HT1080 (cell line): Measurements from ENCODE around the gene ANKRD13A. TPM values are rescaled to one million over a fixed set of nuclear protein-coding genes. Genes with fewer than 3 reads are reported as not detected.
"Not testable (repeated sequence)": the region's sequence is repeated elsewhere in the genome, so short reads cannot be mapped to it uniquely, and the experiment has no call there.

ENCODE experiments used
- DNase-seq: peaks from one replicate; pipeline ENCODE4 v3.0.0-alpha.2; 2015; ENCODE audit warnings: low read depth
- total RNA-seq: library from RNA; depleted of rRNA; stranded (reverse); fragments of >200 nt; shearing (Covaris generic); gene quantifications from 2 replicates; pipeline ENCODE4 v1.2.3, GENCODE V29; 2014

The ANKRD13A gene
- total RNA-seq, 1 experiment from 2014 or later: 36.4 TPM

DNA sequence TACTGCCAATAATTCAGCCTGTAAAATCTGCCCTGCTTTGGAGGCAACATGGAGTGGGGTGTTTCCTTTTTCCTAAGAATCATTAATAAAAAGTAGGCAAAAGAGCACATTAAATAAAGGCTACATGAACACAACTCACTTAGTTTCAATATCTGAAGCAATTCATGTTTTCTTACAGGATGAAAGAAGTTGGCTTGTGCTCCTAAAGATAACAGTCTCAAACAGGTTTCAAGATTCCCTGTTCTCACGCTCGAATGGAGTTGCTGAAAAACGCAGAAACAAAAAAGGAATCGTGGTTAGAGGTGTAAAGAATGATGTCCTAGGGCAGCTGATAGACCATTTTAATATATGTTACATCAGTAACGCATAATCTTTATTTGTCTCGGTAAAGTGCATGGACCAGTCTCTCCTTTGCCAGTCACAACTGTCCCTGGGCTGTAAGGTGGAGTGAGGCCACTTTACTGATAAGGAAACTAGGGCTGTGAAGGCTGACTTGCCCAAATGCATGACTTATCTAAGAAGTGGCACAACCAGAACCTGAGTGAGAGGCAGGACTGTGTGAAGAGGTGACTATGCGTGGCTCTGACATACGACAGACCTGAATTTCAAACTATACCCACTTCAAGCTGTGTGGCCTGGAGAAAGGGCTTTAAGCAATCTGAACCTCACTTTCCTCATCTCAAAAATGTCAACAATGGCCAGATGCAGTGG is 15.6 kb upstream of the ANKRD13A start:
- no peak for DNase-seq

DNA sequence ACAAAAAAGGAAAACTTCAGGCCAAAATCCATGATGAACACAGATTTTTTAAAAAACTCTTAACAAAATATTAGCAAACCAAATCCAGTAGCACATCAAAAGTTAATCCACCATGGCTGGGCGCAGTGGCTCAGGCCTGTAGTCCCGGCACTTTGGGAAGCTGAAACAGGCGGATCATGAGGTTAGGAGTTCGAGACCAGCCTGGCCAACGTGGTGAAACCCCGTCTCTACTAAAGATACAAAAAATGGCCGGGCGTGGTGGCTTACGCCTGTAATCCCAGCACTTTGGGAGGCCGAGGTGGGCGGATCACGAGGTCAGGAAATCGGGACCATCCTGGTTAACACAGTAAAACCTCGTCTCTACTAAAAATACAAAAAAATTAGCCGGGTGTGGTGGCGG is 13.0 kb upstream of the ANKRD13A start:
- not testable (repeated sequence) for DNase-seq

DNA sequence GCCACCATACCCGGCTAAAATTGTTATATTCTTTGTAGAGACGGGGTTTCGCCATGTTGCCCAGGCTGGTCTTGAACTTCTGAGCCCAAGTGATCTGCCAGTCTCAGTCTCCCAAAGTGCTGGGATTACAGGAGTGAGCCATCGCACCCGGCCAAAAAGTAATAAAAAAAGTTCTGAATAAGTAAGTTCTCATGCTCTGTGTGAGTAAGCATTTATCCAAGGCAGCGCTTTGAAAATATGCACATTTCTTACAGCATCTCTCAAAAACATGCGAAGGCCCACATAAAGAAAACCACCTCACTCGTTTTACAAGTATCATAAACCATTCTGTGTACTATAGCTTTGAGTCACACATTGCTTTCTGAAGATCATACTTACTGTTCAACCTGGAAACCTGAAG is 11.6 kb upstream of the ANKRD13A start:
- DNase-seq: no peak

DNA sequence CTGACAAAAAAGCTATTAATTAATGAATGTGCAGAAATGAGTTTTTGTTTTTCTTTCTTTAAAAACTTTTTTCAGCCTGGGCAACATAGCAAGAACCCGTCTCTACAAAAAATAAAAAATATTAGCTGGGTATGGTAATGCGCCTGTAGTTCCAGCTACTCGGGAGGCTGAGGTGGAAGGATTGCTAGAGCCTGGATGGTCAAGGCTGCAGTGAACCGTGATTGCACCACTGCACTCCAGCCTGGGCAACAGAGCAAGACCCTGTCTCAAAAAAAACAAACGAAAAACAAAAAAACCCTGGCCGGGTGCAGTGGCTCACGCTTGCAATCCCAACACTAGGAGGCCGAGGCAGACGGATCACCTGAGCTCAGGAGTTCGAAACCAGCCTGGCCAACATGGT is 11.0 kb upstream of the ANKRD13A start:
- DNase-seq: no peak

DNA sequence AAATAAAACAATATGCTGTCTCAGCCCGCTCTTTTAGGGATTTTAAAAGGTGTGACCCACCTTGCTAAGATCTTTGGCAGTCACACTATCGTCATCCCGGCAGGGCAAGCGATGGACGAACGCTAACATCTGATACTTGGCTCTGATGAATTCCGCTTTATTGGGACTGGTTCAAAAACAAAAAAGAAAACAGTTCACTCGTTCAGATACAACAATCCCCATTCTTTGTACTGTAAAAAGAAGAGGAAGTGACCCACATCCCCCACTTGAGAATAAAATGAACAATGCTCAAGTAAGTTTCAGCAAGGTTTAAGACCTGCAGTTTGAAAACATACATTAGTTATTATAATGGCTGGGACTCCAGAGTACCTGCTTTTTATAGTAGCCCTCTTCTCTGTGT is 10.3 kb upstream of the ANKRD13A start:
- no peak for DNase-seq

DNA sequence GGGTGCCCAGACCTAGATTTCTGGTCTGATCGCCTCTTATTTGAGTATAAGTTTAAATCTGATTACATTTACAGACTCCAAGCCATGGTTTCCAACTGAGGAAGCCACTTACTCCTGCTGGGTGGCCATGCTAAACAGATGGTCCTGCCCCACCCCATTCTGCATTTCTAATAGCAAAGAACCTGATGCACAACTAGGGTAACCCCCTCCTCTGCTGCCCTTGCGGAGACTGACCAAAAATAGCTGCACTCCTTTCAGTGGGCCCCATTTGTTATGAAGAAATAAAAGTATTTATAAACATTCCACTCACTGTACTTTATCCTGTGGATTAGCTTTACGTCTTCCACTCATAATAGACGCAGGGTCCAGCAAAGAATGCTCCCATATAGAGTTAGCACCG is 9.8 kb upstream of the ANKRD13A start:
- DNase-seq: no peak

DNA sequence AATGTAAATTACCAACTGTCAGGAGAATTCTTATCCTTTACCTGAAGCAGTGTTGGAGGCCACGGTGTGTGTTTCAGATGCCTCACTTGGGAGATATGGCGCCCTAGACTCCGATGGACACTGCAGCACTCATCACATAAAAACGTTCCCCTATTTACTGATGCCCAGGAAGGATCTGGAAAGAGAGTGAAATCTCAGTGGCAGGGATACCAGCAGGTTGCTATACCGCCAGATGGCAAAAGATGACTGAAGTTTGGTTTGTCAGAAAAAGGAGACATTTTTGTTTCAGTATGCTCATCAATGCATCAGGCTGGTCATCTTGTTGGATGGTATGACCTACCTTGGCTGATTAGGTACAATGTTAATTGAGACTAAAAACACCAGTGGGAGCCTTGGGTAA is 7.6 kb upstream of the ANKRD13A start:
- no peak for DNase-seq

- no peak for DNase-seq
Observed at GRCh38 chr12:109993091-109993490, 6.1 kb upstream of the ANKRD13A start.

DNA sequence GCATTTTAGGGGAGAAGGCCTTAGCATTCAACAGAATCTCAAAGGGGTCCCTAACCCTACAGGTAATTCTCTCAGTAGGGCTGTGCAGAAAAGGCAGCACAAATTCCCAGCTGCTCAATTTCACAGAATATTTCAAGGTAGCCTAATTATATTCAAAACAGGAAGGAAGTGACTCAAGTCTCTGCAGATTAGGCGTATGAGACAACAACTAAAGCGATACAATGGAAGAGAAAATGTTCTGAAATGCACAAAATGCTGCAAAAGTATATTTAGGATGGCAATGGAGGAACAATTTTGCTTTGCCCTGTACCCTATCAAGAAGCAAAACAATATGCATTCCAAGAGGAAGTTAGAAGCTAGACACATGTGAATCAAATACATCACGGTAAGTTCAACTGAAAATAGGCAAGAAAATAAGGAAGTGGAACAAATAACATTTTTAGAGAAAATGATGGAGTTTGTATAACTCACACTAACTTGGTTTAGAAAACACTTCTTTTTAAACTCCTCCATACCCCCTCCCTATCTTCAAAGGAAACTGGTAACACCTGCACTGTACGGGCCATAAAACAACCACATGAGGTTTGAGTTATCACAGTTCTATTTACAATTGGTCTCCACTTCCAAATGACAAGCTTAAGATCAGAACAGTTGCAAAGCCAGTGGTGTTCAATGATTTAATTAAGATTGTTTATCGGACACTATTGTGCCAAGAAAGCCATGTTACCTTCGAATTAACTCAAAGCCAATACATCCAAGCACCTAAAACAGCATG is 4.6 kb upstream of the ANKRD13A start:
- no peak for DNase-seq

DNA sequence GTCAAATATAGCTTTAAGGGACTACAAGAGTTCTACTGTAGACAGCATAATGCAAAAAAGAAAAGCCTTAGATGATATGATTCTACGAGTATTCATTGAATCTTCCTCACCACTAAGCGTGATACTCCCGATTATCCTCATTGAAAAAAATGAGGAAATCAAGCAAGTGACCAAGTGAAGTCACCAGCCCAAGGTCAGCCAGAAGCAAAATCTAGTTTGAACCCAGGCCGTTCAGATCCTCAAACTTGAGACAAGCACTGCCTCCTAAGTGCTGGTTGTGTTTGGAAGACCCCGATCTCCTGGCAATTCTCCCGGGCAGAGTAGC is 3.9 kb upstream of the ANKRD13A start:
- DNase-seq: no peak

GRCh38 chr12:109995686-109996482 is 3.3 kb upstream of the ANKRD13A start, which contains the start of gene GIT2:
Gene GIT2, minus strand, starts transcription at chr12:109996368. Its CDS starts 144 bp downstream, at chr12:109996224.
- peak; percentile 91 for DNase-seq

DNA sequence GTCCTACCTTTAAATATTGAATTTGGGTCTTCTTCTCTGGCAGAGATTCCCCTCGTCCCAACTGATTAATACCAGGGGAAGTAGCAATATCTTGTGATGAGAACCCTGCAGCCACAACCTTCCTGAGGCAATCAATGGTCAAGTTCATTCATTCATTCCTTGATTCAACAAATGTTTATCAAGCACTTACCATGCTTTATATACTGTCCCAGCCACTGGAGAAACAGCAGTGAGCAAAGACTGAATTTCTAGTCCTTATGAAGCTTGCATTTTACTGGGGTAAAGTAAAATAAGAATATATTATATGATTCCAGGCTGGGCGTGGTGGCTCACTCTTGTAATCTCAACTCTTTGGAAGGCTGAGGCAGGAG is 2.8 kb upstream of the ANKRD13A start:
- DNase-seq: no peak

- DNase-seq: no peak
Observed at GRCh38 chr12:109997393-109997792, 1.8 kb upstream of the ANKRD13A start.

- DNase-seq: no peak
Observed at GRCh38 chr12:109998241-109998903, 858 bp upstream of the ANKRD13A start.

DNA sequence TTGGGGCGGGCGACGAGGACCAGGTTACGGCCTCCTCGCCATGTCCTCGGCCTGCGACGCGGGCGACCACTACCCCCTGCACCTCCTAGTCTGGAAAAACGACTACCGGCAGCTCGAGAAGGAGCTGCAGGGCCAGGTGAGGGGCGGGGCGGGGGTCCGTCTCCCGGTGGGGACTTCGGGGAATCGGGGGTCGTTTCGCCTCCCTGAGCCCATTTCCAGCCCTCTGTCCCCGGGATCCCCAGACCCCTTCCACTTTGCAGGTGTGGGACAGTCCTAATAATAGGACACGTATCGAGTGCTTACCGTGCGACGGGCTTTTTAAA is 380 bp downstream of the ANKRD13A start:
- no peak for DNase-seq

GRCh38 chr12:109999983-110000505 is 814 bp downstream of the ANKRD13A start:
- peak; percentile 18 for DNase-seq

GRCh38 chr12:110001596-110001995 is 2.4 kb downstream of the ANKRD13A start:
- peak; percentile 74 for DNase-seq

- DNase-seq: no peak
Observed at GRCh38 chr12:110002676-110003515, 3.7 kb downstream of the ANKRD13A start.

- DNase-seq: no peak
Observed at GRCh38 chr12:110004598-110004997, 5.4 kb downstream of the ANKRD13A start.

- no peak for DNase-seq
Observed at GRCh38 chr12:110005319-110005973, 6.2 kb downstream of the ANKRD13A start.
